IMR-90 (cell line): ENCODE measurements around the gene FBXL7. TPM values are rescaled to one million over a fixed set of nuclear protein-coding genes. Genes with fewer than 3 reads are reported as not detected.

Source experiments
- ATAC-seq: fragments of 200-7000 bp; cut with Tn5 transposase; 2 replicates; pipeline ENCODE4 v1.9.1; 2020; ENCODE audit warnings: low read depth, mild to moderate bottlenecking, moderate library complexity
- BruUV-seq: library from RNA; stranded (reverse); fragments of 400-500 nt; replicated peaks from 2 replicates; lab custom pipeline; 2021; lab: Mats Ljungman, UMichigan
- CTCF ChIA-PET: fragments of 300-600 bp; formaldehyde crosslinking; extraction: SDS; loops from one replicate; lab custom pipeline; 2021; ENCODE audit warnings: antibody characterized with exemption; lab: Yijun Ruan, JAX
- POLR2A ChIA-PET: fragments of 300-600 bp; sonication (Branson Sonifier 250); formaldehyde crosslinking; loops from one replicate; lab custom pipeline; 2022; ENCODE audit warnings: antibody characterized with exemption; ENCODE audit not compliant: unreplicated experiment; lab: Charles Lee
- DNase-seq: peaks from one replicate; pipeline ENCODE4 v3.0.0; 2013
- H2AFZ ChIP-seq: replicated peaks from 2 replicates; pipeline ENCODE3; 2013; ENCODE audit warnings: low read length, mild to moderate bottlenecking; ENCODE audit not compliant: poor library complexity
- H2AK5ac ChIP-seq: 2 replicates; pipeline ENCODE4 v1.6.1; 2013; ENCODE audit warnings: low read depth, low read length, inconsistent platforms
- H2AK9ac ChIP-seq: replicated peaks from 2 replicates; pipeline ENCODE3; 2013; ENCODE audit warnings: mild to moderate bottlenecking, low read depth, low read length, moderate library complexity; ENCODE audit not compliant: poor library complexity
- H2BK120ac ChIP-seq: 2 replicates; pipeline ENCODE4 v1.6.1; 2013; ENCODE audit warnings: low read depth, low read length, inconsistent platforms
- H2BK15ac ChIP-seq: 3 replicates; pipeline ENCODE4 v1.6.1; 2013; ENCODE audit warnings: low read depth, low read length, inconsistent platforms
- H2BK20ac ChIP-seq: 2 replicates; pipeline ENCODE4 v1.6.1; 2013; ENCODE audit warnings: low read depth, mild to moderate bottlenecking, inconsistent platforms, low read length, moderate library complexity
- H2BK5ac ChIP-seq: 2 replicates; pipeline ENCODE4 v1.6.1; 2013; ENCODE audit warnings: mild to moderate bottlenecking, low read depth, low read length, inconsistent platforms; ENCODE audit not compliant: poor library complexity, severe bottlenecking
- H3K14ac ChIP-seq: replicated peaks from 2 replicates; pipeline ENCODE4 v1.6.1; 2013; ENCODE audit warnings: low read depth, low read length, inconsistent platforms
- H3K18ac ChIP-seq: 2 replicates; pipeline ENCODE4 v1.6.1; 2013; ENCODE audit warnings: low read depth, low read length, control low read depth
- H3K23ac ChIP-seq: 2 replicates; pipeline ENCODE4 v1.6.1; 2013; ENCODE audit warnings: low read depth, low read length, inconsistent platforms
- H3K27ac ChIP-seq: 2 replicates; pipeline ENCODE4 v1.5.1; 2013; ENCODE audit warnings: mild to moderate bottlenecking, control low read depth, low read length; ENCODE audit not compliant: insufficient read depth
- H3K27me3 ChIP-seq: 2 replicates; pipeline ENCODE4 v1.6.1; 2013; ENCODE audit warnings: low read length; ENCODE audit not compliant: control insufficient read depth, insufficient read depth
- H3K36me3 ChIP-seq: 2 replicates; pipeline ENCODE4 v1.6.1; 2013; ENCODE audit warnings: low read length, mixed read lengths; ENCODE audit not compliant: control insufficient read depth, insufficient read depth
- H3K4ac ChIP-seq: 2 replicates; pipeline ENCODE4 v1.6.1; 2013; ENCODE audit warnings: low read depth, low read length, inconsistent platforms
- H3K4me1 ChIP-seq: 2 replicates; pipeline ENCODE4 v1.6.1; 2013; ENCODE audit warnings: low read length, mixed read lengths; ENCODE audit not compliant: control insufficient read depth, insufficient read depth
- H3K4me2 ChIP-seq: 2 replicates; pipeline ENCODE4 v1.6.1; 2013; ENCODE audit warnings: low read depth, mild to moderate bottlenecking, control low read depth, low read length, moderate library complexity
- H3K4me3 ChIP-seq: 2 replicates; pipeline ENCODE4 v1.5.1; 2013; ENCODE audit warnings: low read depth, mild to moderate bottlenecking, control low read depth, low read length, moderate library complexity; ENCODE audit not compliant: insufficient read depth
- H3K56ac ChIP-seq: 2 replicates; pipeline ENCODE4 v1.6.1; 2013; ENCODE audit warnings: low read length, inconsistent platforms; ENCODE audit not compliant: insufficient read depth; ENCODE audit errors: extremely low read depth
- H3K79me1 ChIP-seq, 2 experiments: 2 replicates each; pipeline ENCODE4 v1.6.1; 2013; ENCODE audit warnings: low read length in 2 of 2, inconsistent platforms in 1 of 2, low read depth in 1 of 2
- H3K9ac ChIP-seq: 2 replicates; pipeline ENCODE4 v1.6.1; 2013; ENCODE audit warnings: low read depth, low read length, control low read depth
- H3K9me1 ChIP-seq: 2 replicates; pipeline ENCODE4 v1.6.1; 2013; ENCODE audit warnings: low read length, inconsistent platforms; ENCODE audit not compliant: insufficient read depth
- H3K9me3 ChIP-seq: 2 replicates; pipeline ENCODE4 v1.6.1; 2013; ENCODE audit warnings: low read length; ENCODE audit not compliant: control insufficient read depth, insufficient read depth
- H4K20me1 ChIP-seq: 2 replicates; pipeline ENCODE4 v1.6.1; 2013; ENCODE audit warnings: low read length, inconsistent platforms; ENCODE audit not compliant: insufficient read depth
- H4K5ac ChIP-seq: 2 replicates; pipeline ENCODE4 v1.6.1; 2013; ENCODE audit warnings: mild to moderate bottlenecking, low read depth, low read length, control low read depth
- H4K8ac ChIP-seq, 2 experiments: 2 replicates each; pipeline ENCODE4 v1.6.1; 2013; ENCODE audit warnings: low read depth in 2 of 2, low read length in 2 of 2, control low read depth in 1 of 2, inconsistent platforms in 1 of 2
- H4K91ac ChIP-seq: 2 replicates; pipeline ENCODE4 v1.6.1; 2013; ENCODE audit warnings: low read depth, low read length, inconsistent platforms; ENCODE audit not compliant: insufficient read depth
- CEBPB ChIP-seq: IDR thresholded peaks from 2 replicates; pipeline ENCODE4 v1.6.1; 2012; ENCODE audit warnings: low read depth, low read length, improper control_type of control experiment
- CHD1 ChIP-seq: IDR thresholded peaks from 2 replicates; pipeline ENCODE4 v1.6.1; 2012; ENCODE audit warnings: low read depth, low read length, improper control_type of control experiment
- MAFK ChIP-seq: IDR thresholded peaks from 2 replicates; pipeline ENCODE4 v1.6.1; 2012; ENCODE audit warnings: low read depth, low read length, improper control_type of control experiment
- MAZ ChIP-seq: IDR thresholded peaks from 2 replicates; pipeline ENCODE4 v1.6.1; 2012; ENCODE audit warnings: low read depth, mild to moderate bottlenecking, low read length, improper control_type of control experiment, moderate library complexity, borderline replicate concordance
- MXI1 ChIP-seq: IDR thresholded peaks from 2 replicates; pipeline ENCODE4 v1.6.1; 2012; ENCODE audit warnings: low read depth, mild to moderate bottlenecking, low read length, moderate library complexity, borderline replicate concordance
- NFE2L2 ChIP-seq: fragments of 150-350 bp; IDR thresholded peaks from 2 replicates; pipeline ENCODE4 v1.6.1; 2016; ENCODE audit warnings: low read depth, mild to moderate bottlenecking, low read length
- POLR2A ChIP-seq: IDR thresholded peaks from 2 replicates; pipeline ENCODE4 v1.6.1; 2012; ENCODE audit warnings: mild to moderate bottlenecking, low read depth, low read length
- RAD21 ChIP-seq: IDR thresholded peaks from 2 replicates; pipeline ENCODE4 v1.6.1; 2012; ENCODE audit warnings: low read length, improper control_type of control experiment
- WGBS, 2 experiments: methylation state at CpG; one replicate each; pipeline versions ENCODE4 v1.1.5 to v1.1.7; 2013; ENCODE audit warnings: missing lambda C conversion rate in 2 of 2; ENCODE audit not compliant: insufficient read length in 1 of 2; ENCODE audit errors: extremely low coverage in 2 of 2; 5-methylcytosine and 5-hydroxymethylcytosine counted together
- dilution Hi-C: fragments of 300-500 bp; cut with HindIII; formaldehyde crosslinking; loops from one replicate; pipeline ENCODE4 v1.14.3; 2018; ENCODE audit warnings: low sequenced_read_pairs; ENCODE audit not compliant: unreplicated experiment
- in situ Hi-C: fragments of 300-500 bp; cut with MboI; formaldehyde crosslinking; loops from 3 replicates; pipeline ENCODE4 v1.14.3; 2019; ENCODE audit warnings: low sequenced_read_pairs, inconsistent platforms, mixed read lengths
- intact Hi-C: fragments of 100-400 bp; cut with micrococcal nuclease; formaldehyde crosslinking; loops from 2 replicates; pipeline ENCODE4 v1.10.0; 2022
- polyA plus RNA-seq, 3 experiments: library from polyadenylated mRNA; depleted of rRNA; stranded (reverse); fragments of >200 nt; gene quantifications; 2 replicates each; pipeline ENCODE4 v1.2.3, GENCODE V29; 2012; ENCODE audit warnings: low replicate concordance in 1 of 3
- total RNA-seq: library from RNA; depleted of rRNA; stranded (reverse); fragments of >200 nt; gene quantifications from 2 replicates; pipeline ENCODE4 v1.2.3, GENCODE V29; 2012
- TF ChIP-seq, protein P1 (sequence below): fragments of 150-350 bp; IDR thresholded peaks from 2 replicates; pipeline ENCODE4 v1.6.1; 2016; ENCODE audit warnings: low read depth, mild to moderate bottlenecking, low read length, moderate library complexity, borderline replicate concordance
- TF ChIP-seq, protein P2 (sequence below): fragments of 150-350 bp; IDR thresholded peaks from 2 replicates; pipeline ENCODE4 v1.6.1; 2017; ENCODE audit warnings: mild to moderate bottlenecking, antibody characterized with exemption, low read length, low read depth

FBXL7 gene
- total and polyA plus RNA-seq, 2 of the 4 experiments (the other 2 are of a cell fraction): 4.1 to 10.2 TPM

DNA sequence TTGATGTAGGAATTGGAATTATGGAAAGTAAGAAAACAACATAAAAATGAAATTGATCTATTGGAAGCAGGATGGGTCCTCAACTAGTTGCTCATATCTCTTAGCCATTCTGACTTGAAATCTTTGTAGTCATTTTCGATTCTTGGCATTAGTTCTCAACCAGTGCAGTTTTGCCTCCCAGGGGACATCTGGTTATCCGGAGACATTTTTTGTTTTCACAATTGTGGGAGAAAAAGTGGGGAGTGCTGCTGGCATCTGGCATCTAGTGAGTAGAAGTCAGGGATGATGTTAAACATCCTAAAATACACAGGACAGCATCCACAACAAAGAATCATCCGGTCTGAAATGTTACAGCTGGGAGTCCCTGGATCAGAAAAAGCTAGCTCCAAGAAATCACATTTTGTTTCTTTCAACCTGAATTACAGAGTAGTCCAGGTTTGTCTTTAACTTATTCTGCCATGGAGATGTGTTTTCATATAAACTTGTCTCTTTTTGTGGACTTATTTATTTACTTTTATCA lies 74.9 kb downstream of the FBXL7 start:
- dilution Hi-C loops (no loop called here), in situ Hi-C loops (no loop called here)

More for the DNA sequence above, 74.9 kb downstream of the FBXL7 start:
- Histone ChIP-seq H3K9me1 (peaks cover 3% of the 10 kb centered on the region; the same call in 1 of the 2 replicates), H4K20me1 (0 out of 2 replicates have a peak, but pooled peaks cover 3% of the 10 kb centered on the region), H2BK5ac (no peak overlapping the region), H3K36me3 (no peaks in the 10 kb centered on the region), H3K4me3 (no peak overlapping the region), H3K23ac (no peak overlapping the region), H2BK20ac (no peak overlapping the region), H2AK9ac (no peak overlapping the region), H3K27me3 (no peaks in the 10 kb centered on the region), H3K4me1 (peaks cover 12% of the 10 kb centered on the region; the same call in 1 of the 2 replicates), H3K9ac (no peak overlapping the region), H4K91ac (no peak overlapping the region), H3K9me3 (no peaks in the 10 kb centered on the region), H2BK120ac (no peak overlapping the region), H2AK5ac (no peak overlapping the region), H3K18ac (no peak overlapping the region), H4K8ac (no peak overlapping the region), H3K79me1 (peaks cover 33 to 42% of the 10 kb centered on the region in 2 experiments), H3K14ac (no peak overlapping the region), H3K27ac (no peak overlapping the region), H3K56ac (no peak overlapping the region), H2AFZ (no peak overlapping the region), H3K4ac (no peak overlapping the region), H2BK15ac (no peak overlapping the region), H3K4me2 (0 out of 2 replicates have a peak overlapping the region, but pooled peaks have one; percentile 3), H4K5ac (no peak overlapping the region)
- ChIA-PET CTCF (interaction anchor here (0.5 to 1.2 kb wide), 2 partner anchors 12 to 13 kb away, joined by 3 read pairs; no protein-coding TSS in a partner anchor), POLR2A (no interaction called here)
- no CpG with 5 or more reads among the region's 3 CpGs for WGBS, 2 experiments
- no peak for ATAC-seq
- no TSS peak for BruUV-seq
- intact Hi-C loops: no loop called here
- DNase-seq: peak; percentile 7
- TF ChIP-seq POLR2A: no peak
- TF ChIP-seq, protein P1, sequence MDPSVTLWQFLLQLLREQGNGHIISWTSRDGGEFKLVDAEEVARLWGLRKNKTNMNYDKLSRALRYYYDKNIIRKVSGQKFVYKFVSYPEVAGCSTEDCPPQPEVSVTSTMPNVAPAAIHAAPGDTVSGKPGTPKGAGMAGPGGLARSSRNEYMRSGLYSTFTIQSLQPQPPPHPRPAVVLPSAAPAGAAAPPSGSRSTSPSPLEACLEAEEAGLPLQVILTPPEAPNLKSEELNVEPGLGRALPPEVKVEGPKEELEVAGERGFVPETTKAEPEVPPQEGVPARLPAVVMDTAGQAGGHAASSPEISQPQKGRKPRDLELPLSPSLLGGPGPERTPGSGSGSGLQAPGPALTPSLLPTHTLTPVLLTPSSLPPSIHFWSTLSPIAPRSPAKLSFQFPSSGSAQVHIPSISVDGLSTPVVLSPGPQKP: no peak
- no peak for TF ChIP-seq MAZ
- no peak for TF ChIP-seq RAD21
- TF ChIP-seq, protein P2, sequence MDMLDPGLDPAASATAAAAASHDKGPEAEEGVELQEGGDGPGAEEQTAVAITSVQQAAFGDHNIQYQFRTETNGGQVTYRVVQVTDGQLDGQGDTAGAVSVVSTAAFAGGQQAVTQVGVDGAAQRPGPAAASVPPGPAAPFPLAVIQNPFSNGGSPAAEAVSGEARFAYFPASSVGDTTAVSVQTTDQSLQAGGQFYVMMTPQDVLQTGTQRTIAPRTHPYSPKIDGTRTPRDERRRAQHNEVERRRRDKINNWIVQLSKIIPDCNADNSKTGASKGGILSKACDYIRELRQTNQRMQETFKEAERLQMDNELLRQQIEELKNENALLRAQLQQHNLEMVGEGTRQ: no peak
- no peak for TF ChIP-seq CHD1
- TF ChIP-seq MXI1: no peak
- no peak for TF ChIP-seq NFE2L2
- TF ChIP-seq MAFK: no peak
- TF ChIP-seq CEBPB: no peak
